Cerebellar nuclear complex (tissue), 1 donor: ENCODE measurements around the gene ZNF394.

Source experiments
- DNase-seq, 2 experiments: peaks; one replicate each; lab custom pipeline; 2025; lab: John Stamatoyannopoulos, UW

ZNF394 gene

GRCh38 chr7:99449326-99449725 is 50.8 kb downstream of the ZNF394 start:
- DNase-seq, result no peak

DNA sequence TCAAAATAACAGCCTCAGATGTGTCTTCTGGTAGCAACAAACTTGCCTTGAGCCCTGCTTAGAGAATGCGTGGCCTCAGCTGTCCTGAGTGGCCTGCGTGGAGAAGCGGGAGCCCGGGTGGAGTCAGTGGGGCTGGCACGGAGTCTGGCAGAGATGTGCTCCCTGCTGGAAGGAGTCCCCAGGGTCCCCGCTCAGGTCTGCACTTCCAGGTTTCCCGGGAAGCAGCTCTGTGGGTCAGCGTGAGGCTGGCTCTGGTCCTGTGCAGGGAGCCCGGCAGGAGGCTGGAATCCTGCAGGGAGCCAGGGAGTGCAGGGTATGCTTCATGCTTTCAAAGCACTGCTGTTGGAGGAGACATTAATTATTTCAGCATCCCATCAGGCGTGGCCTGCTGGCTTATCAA is 51.2 kb downstream of the ZNF394 start:
- no peak for DNase-seq

DNA sequence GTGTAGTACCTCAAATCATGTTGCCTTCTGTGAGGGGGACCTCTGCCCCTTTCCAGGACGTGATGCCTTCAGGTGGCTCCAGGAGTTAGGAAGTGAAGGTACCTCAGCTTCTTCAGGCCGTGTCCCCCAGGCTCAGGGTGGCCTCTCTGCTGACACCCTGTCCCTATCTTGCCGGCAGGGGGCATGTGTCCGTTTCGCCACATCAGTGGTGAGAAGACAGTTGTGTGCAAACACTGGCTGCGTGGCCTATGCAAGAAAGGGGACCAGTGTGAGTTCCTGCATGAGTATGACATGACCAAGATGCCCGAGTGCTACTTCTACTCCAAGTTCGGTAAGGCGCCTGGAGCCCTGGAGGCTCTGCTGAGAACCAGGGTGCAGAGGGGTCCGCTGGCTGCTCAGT is 52.1 kb downstream of the ZNF394 start:
- no peak for DNase-seq

GRCh38 chr7:99446096-99446495 is 54.0 kb downstream of the ZNF394 start:
- no peak for DNase-seq
